OCI-LY1 (cell line): ENCODE results near the gene CNPPD1.

Experiments used
- CTCF ChIP-seq: fragments of 200-600 bp; sonication (generic), shearing (Covaris generic); IDR thresholded peaks from 2 replicates; pipeline ENCODE4 v1.5.1; 2017; ENCODE audit warnings: mild to moderate bottlenecking, antibody characterized with exemption, low read length, moderate library complexity, mixed read lengths
- EZH2 ChIP-seq: fragments of 200-600 bp; sonication (generic), shearing (Covaris generic); IDR thresholded peaks from 2 replicates; pipeline ENCODE4 v1.8.0; 2017; ENCODE audit warnings: borderline replicate concordance, mixed run types, mild to moderate bottlenecking, antibody characterized with exemption, low read length, moderate library complexity, mixed read lengths

GRCh38 chr2:219215871-219216534, 39.3 kb upstream of the CNPPD1 start:
- TF ChIP-seq CTCF: no peak
- no peak for TF ChIP-seq EZH2
